HepG2 (cell line): ENCODE results near the gene SOX12. TPM values are rescaled to one million over a fixed set of nuclear protein-coding genes. Genes with fewer than 3 reads are reported as not detected.

ENCODE experiments used
- EZH2 ChIP-seq: conservative IDR thresholded peaks from 2 replicates; pipeline ENCODE4 v1.6.1; 2012; ENCODE audit warnings: mild to moderate bottlenecking, low read depth, low read length, moderate library complexity
- GMEB2 ChIP-seq: IDR thresholded peaks from 2 replicates; pipeline ENCODE4 v1.6.1; 2016; ENCODE audit warnings: missing biosample characterization, missing genetic modification reagents, low read depth
- HDAC2 ChIP-seq: sonication (generic); formaldehyde crosslinking; IDR thresholded peaks from 2 replicates; pipeline ENCODE4 v1.4.0; 2020; ENCODE audit warnings: missing genetic modification reagents
- HES4 ChIP-seq: sonication (generic); formaldehyde crosslinking; IDR thresholded peaks from 2 replicates; pipeline ENCODE4 v1.9.0; 2021; ENCODE audit warnings: mild to moderate bottlenecking, missing genetic modification reagents, borderline replicate concordance
- KLF13 ChIP-seq: sonication (generic); formaldehyde crosslinking; IDR thresholded peaks from 2 replicates; pipeline ENCODE4 v1.4.0; 2020; ENCODE audit warnings: mild to moderate bottlenecking, missing genetic modification reagents
- NFE2L2 ChIP-seq: fragments of 150-350 bp; IDR thresholded peaks from 2 replicates; pipeline ENCODE4 v1.6.1; 2014; ENCODE audit warnings: low read length
- STAG1 ChIP-seq: sonication (generic); formaldehyde crosslinking; IDR thresholded peaks from 2 replicates; pipeline ENCODE4 v1.4.0; 2020; ENCODE audit warnings: missing genetic modification reagents
- TBX3 ChIP-seq: fragments of 450-650 bp; IDR thresholded peaks from 2 replicates; pipeline ENCODE4 v1.6.1; 2017; ENCODE audit warnings: antibody characterized with exemption, mild to moderate bottlenecking, inconsistent platforms, borderline replicate concordance
- ZBTB46 ChIP-seq: sonication (generic); formaldehyde crosslinking; IDR thresholded peaks from 2 replicates; pipeline ENCODE4 v1.4.0; 2020; ENCODE audit warnings: mild to moderate bottlenecking, missing genetic modification reagents, borderline replicate concordance
- ZHX1 ChIP-seq: sonication (generic); formaldehyde crosslinking; IDR thresholded peaks from 2 replicates; pipeline ENCODE4 v1.8.1; 2022; ENCODE audit warnings: low read depth, mild to moderate bottlenecking, missing genetic modification reagents
- ZNF12 ChIP-seq: sonication (generic); formaldehyde crosslinking; IDR thresholded peaks from 2 replicates; pipeline ENCODE4 v1.5.0; 2020; ENCODE audit warnings: missing genetic modification reagents
- ZNF121 ChIP-seq: sonication (generic); formaldehyde crosslinking; IDR thresholded peaks from 2 replicates; pipeline ENCODE4 v1.5.0; 2020; ENCODE audit warnings: mild to moderate bottlenecking, missing genetic modification reagents
- ZNF17 ChIP-seq: sonication (generic); formaldehyde crosslinking; IDR thresholded peaks from 2 replicates; pipeline ENCODE4 v1.5.0; 2020; ENCODE audit warnings: mild to moderate bottlenecking, missing genetic modification reagents
- ZNF20 ChIP-seq: sonication (generic); formaldehyde crosslinking; IDR thresholded peaks from 2 replicates; pipeline ENCODE4 v1.4.0; 2020; ENCODE audit warnings: mild to moderate bottlenecking, moderate library complexity, missing genetic modification reagents
- ZNF225 ChIP-seq: sonication (generic); formaldehyde crosslinking; IDR thresholded peaks from 2 replicates; pipeline ENCODE4 v1.4.0; 2020; ENCODE audit warnings: mild to moderate bottlenecking, missing genetic modification reagents
- ZNF263 ChIP-seq: sonication (generic); formaldehyde crosslinking; IDR thresholded peaks from 2 replicates; pipeline ENCODE4 v1.4.0; 2020; ENCODE audit warnings: missing genetic modification reagents
- ZNF441 ChIP-seq: sonication (generic); formaldehyde crosslinking; IDR thresholded peaks from 2 replicates; pipeline ENCODE4 v1.7.0; 2021; ENCODE audit warnings: missing genetic modification reagents, borderline replicate concordance
- ZNF563 ChIP-seq: sonication (generic); formaldehyde crosslinking; IDR thresholded peaks from 2 replicates; pipeline ENCODE4 v1.8.0; 2022; ENCODE audit warnings: mild to moderate bottlenecking, moderate library complexity, missing genetic modification reagents
- ZNF598 ChIP-seq: sonication (generic); formaldehyde crosslinking; IDR thresholded peaks from 2 replicates; pipeline ENCODE4 v1.5.1; 2020; ENCODE audit warnings: mild to moderate bottlenecking, missing genetic modification reagents, borderline replicate concordance
- ZNF670 ChIP-seq: sonication (generic); formaldehyde crosslinking; IDR thresholded peaks from 2 replicates; pipeline ENCODE4 v1.8.0; 2022; ENCODE audit warnings: mild to moderate bottlenecking, missing genetic modification reagents, borderline replicate concordance
- ZNF773 ChIP-seq: sonication (generic); formaldehyde crosslinking; IDR thresholded peaks from 2 replicates; pipeline ENCODE4 v1.4.0; 2020; ENCODE audit warnings: missing genetic modification reagents, borderline replicate concordance
- ZSCAN21 ChIP-seq: sonication (generic); formaldehyde crosslinking; IDR thresholded peaks from 2 replicates; pipeline ENCODE4 v1.8.0; 2022; ENCODE audit warnings: mild to moderate bottlenecking, missing genetic modification reagents, moderate library complexity, borderline replicate concordance
- polyA plus RNA-seq, 8 experiments: library from polyadenylated mRNA; depleted of rRNA in 3 of 8; stranded (reverse) in 7 of 8; unstranded in 1 of 8; fragments of >200 nt; fragmentation: Illumina TruSeq in 4 of 8; extraction: Trizol in 4 of 8; gene quantifications; 2 replicates each; pipeline versions ENCODE4 v1.2.1 to v1.2.3, GENCODE V29; 2011 to 2016; ENCODE audit warnings: low read depth in 4 of 8, missing spikeins in 1 of 8, mixed read lengths in 1 of 8; ENCODE audit not compliant: insufficient read depth in 1 of 8
- total RNA-seq, 5 experiments: library from RNA; depleted of rRNA; stranded (reverse); fragments of >200 nt; fragmentation: Illumina TruSeq; extraction: Trizol; gene quantifications; 2 replicates each; pipeline ENCODE4 v1.2.3, GENCODE V29; 2016; ENCODE audit warnings: low read depth in 1 of 5

SOX12 gene
- total and polyA plus RNA-seq, 2 of the 13 experiments (the other 11 are each of a cell fraction or from before 2014, with no cell fraction given), result 10.0 to 18.7 TPM

- TF ChIP-seq ZNF598 (CRISPR knock-in tag), result peak; percentile 36; the same call in 1 of the 2 replicates
- TF ChIP-seq TBX3, result peak; percentile 42
- TF ChIP-seq KLF13 (CRISPR knock-in tag), result no peak
- TF ChIP-seq ZNF441, result peak; percentile 79; the same call in 1 of the 2 replicates
- TF ChIP-seq GMEB2, result peak; percentile 67; the same call in 1 of the 2 replicates
- peak; percentile 91; the same call in 1 of the 2 replicates for TF ChIP-seq ZNF670 (CRISPR knock-in tag)
- peak; percentile 60 for TF ChIP-seq ZHX1 (CRISPR knock-in tag)
- peak; percentile 41; the same call in 1 of the 2 replicates for TF ChIP-seq ZNF12
- TF ChIP-seq EZH2, result no peak
- TF ChIP-seq ZNF20, result no peak
- peak; percentile 95; the same call in 1 of the 2 replicates for TF ChIP-seq ZSCAN21
- no peak for TF ChIP-seq NFE2L2
- TF ChIP-seq ZNF563 (CRISPR knock-in tag), result peak; percentile 42
- TF ChIP-seq ZNF225 (CRISPR knock-in tag), result peak; percentile 49
- TF ChIP-seq HES4 (CRISPR knock-in tag), result no peak; the same call in 1 of the 2 replicates
- TF ChIP-seq HDAC2, result peak; percentile 94
- TF ChIP-seq ZNF263 (CRISPR knock-in tag), result peak; percentile 93
- TF ChIP-seq ZNF773 (CRISPR knock-in tag), result no peak; the same call in 1 of the 2 replicates
- TF ChIP-seq ZNF121 (CRISPR knock-in tag), result peak; percentile 66
- TF ChIP-seq ZBTB46 (CRISPR knock-in tag), result peak; percentile 56; the same call in 1 of the 2 replicates
- TF ChIP-seq STAG1 (CRISPR knock-in tag), result peak; percentile 40
- TF ChIP-seq ZNF17 (CRISPR knock-in tag), result no peak
These were observed 22.5 kb downstream of the SOX12 start (continued) for GRCh38 chr20:347640-348484.
